ENCODE measurements around the gene NXN.
"Not testable (repeated sequence)": the region's sequence is repeated elsewhere in the genome, so short reads cannot be mapped to it uniquely, and the experiment has no call there.

The NXN gene

DNA sequence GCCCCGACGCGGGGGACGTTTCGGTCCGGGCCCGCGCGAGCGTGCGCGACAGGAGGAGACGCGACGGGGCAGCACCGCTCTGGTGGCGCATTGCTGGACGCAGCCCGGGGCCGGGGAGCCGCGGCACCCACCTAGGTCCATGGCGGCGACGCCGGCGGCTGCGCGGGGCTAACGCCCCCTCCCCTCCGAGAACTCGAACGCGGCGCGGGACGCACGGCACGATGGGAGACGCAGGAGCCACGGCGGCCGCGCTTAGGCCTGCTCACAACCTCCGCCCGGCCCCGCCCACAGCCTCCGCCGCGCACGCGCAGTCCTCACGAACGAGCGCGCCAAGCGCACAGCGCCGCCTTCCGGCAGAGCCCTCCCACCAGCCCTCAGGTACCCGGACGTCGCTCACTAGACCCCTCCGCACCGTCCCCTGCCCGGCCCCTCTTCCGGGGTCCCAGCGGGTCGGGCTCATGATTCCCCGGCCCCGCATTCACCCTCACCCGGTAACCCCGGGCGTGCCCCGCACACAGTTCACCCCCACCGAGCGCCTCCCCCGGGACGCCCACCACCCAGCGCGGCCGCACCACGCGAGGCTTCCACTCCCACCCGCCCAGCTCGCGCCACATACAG is 227.5 kb downstream of the NXN start, which contains the start of gene GEMIN4:
GEMIN4 (minus strand) TSS at position 263 of the 618 bp plus-strand sequence; CDS start at position 141, 122 bp downstream.
- DNase-seq, result peak; percentile 90 to 98 (median 96)

DNA sequence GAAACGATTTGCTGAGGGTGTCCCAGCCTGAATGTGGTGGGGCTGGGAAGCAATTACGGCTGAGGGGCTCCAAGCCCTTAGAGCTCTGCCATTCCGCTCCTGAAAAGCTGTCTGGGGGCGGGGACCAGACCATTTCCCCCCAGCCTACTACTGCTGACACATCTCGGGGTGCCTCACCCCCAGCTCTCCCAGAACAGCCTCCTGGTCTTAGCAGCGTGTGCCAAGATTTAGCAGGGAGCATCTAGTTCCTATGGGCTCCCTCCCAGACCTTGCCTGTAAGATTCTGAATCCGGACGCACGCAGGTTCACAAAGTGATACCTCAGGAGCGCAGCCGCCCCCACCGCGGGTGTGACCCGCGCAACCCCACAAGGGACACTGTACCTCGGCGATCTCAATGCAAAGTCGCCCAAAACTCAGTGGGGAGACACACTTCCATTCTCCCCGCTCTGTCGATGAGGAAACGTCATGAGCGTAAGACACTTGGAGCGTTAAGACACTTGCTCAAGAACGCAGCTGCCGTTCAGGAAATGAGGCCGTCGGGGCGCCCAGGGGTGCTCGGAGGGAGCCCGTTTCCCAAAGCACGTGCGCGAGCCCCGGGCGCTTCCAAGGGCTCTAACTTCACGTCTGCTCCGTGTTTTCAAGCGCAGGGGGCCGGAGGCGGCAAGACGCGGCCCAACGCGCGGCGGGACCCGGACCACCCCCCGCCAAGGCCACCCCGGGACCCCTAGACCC is 228.1 kb downstream of the NXN start:
- peak; percentile 26 to 81 (median 60) for DNase-seq

DNA sequence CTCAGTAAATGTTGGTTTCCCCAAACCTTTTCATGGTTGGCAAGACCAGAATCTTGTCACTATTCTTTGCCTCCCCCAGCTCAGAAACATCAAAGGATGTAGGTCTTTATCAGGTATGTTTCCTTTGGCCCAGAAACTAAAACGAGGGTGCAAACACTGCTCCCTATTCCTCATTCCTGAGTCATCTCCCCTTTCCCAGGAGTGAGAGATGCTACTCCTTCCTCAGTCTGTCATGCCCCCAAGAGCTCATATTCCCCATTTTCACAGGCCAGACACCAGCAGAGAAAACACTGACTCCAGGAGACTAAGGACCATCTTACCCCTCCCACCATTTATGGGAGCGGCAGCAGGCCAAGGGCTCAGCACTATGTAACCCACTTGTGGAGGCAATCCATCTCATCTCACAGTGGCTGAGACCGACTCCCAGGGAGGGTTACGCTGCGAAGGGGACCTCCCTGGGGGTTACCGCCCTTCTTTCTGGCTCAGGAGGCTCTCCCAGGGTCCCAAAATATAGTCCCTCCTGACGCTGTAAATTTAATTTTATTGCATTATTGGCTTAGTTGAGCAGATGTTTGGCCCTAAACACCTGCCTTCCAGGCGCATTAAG is 229.0 kb downstream of the NXN start:
- DNase-seq, result no peak

DNA sequence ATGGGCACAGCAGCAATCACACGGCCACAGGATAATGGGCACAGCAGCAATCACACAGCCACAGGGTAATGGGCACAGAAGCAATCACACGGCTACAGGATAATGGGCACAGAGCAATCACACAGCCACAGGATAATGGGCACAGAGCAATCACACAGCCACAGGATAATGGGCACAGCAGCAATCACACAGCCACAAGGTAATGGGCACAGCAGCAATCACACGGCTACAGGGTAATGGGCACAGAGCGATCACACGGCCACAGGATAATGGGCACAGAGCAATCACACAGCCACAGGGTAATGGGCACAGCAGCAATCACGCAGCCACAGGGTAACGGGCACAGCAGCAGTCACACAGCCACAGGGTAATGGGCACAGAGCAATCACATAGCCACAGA is 230.2 kb downstream of the NXN start:
- not testable (repeated sequence) for DNase-seq
